ENCODE results near the gene DACH1. TPM values are rescaled to one million over a fixed set of nuclear protein-coding genes. Genes with fewer than 3 reads are reported as not detected.

The DACH1 gene
- total RNA-seq, 4 donors from 2014 or later: 0.08 to 2.3 (median 0.71) TPM

- WGBS, 2 donors: 52 to 56% methylated on average over 2 of the region's 2 CpGs
- peaks cover 0 to 47% (median 9%) of the 10 kb centered on the region in 4 donors for H3K27me3 ChIP-seq
- intact Hi-C loops (cut with DNase I): no loop called here
- DNase-seq: no peak
- H3K4me1 ChIP-seq: peaks cover 9 to 32% (median 12%) of the 10 kb centered on the region in 3 donors
- no peak overlapping the region for H3K4me3 ChIP-seq
- H3K27ac ChIP-seq: no peak overlapping the region
- H3K36me3 ChIP-seq: no peaks in the 10 kb centered on the region
- no peaks in the 10 kb centered on the region for H3K9me3 ChIP-seq
- TF ChIP-seq POLR2A (IDR thresholded peaks at IDR 0.05) (no peak), CTCF (IDR thresholded peaks at IDR 0.05) (no peak)
Observed at GRCh38 chr13:71862459-71862943, 4.5 kb downstream of the DACH1 start.

DNA sequence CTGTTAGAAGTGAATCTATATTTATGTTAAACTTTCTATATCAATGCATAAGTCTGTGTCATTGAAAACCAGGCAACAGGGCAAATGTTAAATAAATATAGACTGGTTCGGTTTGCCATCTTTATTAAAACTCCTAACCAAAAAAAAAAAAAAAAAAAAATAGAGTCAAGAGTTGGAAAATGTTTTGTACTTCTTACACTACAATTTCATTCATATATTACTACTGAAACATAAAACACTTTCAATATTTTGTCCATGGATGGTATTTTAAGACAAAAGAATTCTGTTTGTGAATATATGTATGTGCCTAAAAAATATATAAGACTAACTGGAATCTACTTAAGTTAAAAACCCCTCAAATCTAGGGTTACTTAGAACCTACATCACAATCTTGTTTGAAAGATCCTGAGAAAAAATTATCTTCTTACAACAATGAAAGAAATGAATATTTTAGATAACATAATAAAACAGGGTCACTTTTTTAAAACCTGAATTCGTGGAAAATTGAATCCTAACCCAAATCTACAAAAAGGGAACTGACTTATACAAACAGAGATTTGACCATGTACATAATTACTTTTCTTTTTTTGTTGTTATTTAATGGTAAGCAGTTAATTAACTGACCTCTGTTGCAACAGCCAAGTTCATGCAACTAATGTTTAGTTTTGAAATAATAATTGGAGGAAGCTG lies 5.1 kb downstream of the DACH1 start:
- Histone ChIP-seq H3K9me3 (no peaks in the 10 kb centered on the region), H3K4me3 (no peak overlapping the region), H3K4me1 (peaks cover 9 to 26% (median 12%) of the 10 kb centered on the region in 3 donors), H3K36me3 (no peaks in the 10 kb centered on the region), H3K27me3 (peaks cover 0 to 41% (median 9%) of the 10 kb centered on the region in 4 donors), H3K27ac (no peak overlapping the region)
- intact Hi-C loops (cut with DNase I): no loop called here
- DNase-seq: no peak
- TF ChIP-seq CTCF (IDR thresholded peaks at IDR 0.05) (no peak), POLR2A (IDR thresholded peaks at IDR 0.05) (no peak)
- WGBS, 2 donors: 39 to 46% methylated on average over 2 of the region's 2 CpGs

DNA sequence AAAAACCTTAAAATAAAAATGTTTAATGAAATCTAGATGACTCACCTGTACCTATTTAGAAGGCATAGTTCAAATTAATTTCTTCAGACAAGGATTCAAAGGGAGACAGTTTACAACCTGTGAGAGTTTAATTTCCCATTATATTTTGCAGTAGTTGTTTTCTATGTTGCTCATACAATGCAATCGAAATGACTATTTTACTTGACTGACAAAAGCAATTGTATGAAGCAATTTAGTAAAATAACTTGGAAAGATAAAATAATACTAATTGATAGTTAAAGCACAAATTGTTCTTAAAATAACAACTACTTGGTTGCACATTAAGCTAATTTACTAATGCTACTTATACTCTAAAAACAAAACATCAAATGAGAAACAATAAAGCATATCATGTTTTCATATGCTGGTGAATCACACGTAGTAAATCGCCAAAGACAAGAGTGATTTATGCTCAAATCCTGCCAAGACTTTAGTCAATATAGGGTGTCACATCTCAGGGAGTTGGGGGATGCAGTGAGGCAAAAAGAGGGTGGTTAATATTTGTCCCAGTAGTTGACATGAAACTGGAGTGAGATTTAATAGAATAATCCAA lies 6.4 kb downstream of the DACH1 start:
- Histone ChIP-seq H3K4me3 (no peak overlapping the region), H3K27me3 (peaks cover 0 to 29% (median 7%) of the 10 kb centered on the region in 4 donors), H3K4me1 (peaks cover 6 to 14% (median 6%) of the 10 kb centered on the region in 3 donors), H3K9me3 (no peaks in the 10 kb centered on the region), H3K36me3 (no peaks in the 10 kb centered on the region), H3K27ac (no peak overlapping the region)
- 26 to 36% methylated on average over 3 of the region's 3 CpGs for WGBS, 2 donors
- intact Hi-C loops (cut with DNase I): no loop called here
- no peak for TF ChIP-seq POLR2A (IDR thresholded peaks at IDR 0.05)
- TF ChIP-seq CTCF (IDR thresholded peaks at IDR 0.05): no peak
- DNase-seq: no peak

DNA sequence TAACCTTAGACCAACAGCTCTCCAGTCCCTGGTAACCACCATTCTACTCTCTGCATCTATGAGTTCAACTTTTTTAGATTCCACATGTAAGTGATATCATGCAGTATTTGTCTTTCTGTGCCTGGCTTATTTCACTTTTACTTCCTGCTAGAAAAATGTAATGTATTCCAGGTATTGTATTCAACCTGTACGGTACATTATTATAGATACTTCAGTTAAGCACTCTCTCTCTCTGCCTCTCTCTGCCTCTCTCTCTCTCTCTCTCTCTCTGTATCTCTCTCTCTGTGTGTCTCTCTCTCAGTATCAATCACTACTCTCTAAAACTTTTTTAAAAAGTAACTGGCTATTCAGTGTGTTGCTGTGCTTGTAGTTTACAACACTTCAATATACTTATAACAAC lies 8.4 kb downstream of the DACH1 start:
- no peak for DNase-seq
- TF ChIP-seq POLR2A (IDR thresholded peaks at IDR 0.05) (no peak), CTCF (IDR thresholded peaks at IDR 0.05) (no peak)
- H3K9me3 ChIP-seq: no peaks in the 10 kb centered on the region
- H3K36me3 ChIP-seq: no peaks in the 10 kb centered on the region
- peaks cover 0 to 9% (median 0%) of the 10 kb centered on the region in 4 donors for H3K27me3 ChIP-seq
- 82 to 87% methylated on average over 1 of the region's 1 CpG for WGBS, 2 donors
- no peaks in the 10 kb centered on the region for H3K4me1 ChIP-seq
- intact Hi-C loops (cut with DNase I): no loop called here
- H3K27ac ChIP-seq: no peak overlapping the region
- H3K4me3 ChIP-seq: no peak overlapping the region

GRCh38 chr13:71856548-71857043 lies 10.4 kb downstream of the DACH1 start:
- TF ChIP-seq POLR2A (IDR thresholded peaks at IDR 0.05) (no peak), CTCF (IDR thresholded peaks at IDR 0.05) (no peak)
- WGBS, 2 donors: 92 to 93% methylated on average over 4 of the region's 4 CpGs

More at GRCh38 chr13:71856548-71857043, 10.4 kb downstream of the DACH1 start:
- no peak for DNase-seq
- Histone ChIP-seq H3K27ac (no peak overlapping the region), H3K4me1 (no peaks in the 10 kb centered on the region), H3K27me3 (no peaks in the 10 kb centered on the region), H3K36me3 (no peaks in the 10 kb centered on the region), H3K9me3 (no peaks in the 10 kb centered on the region), H3K4me3 (no peak overlapping the region)
- intact Hi-C loops (cut with DNase I): no loop called here

All from esophagus squamous epithelium (tissue), 5 donors.